Suppressor macrophage treated with lipopolysaccharide for 1 hour (primary cell): ENCODE measurements around the gene HBM.
A peak's percentile ranks its signal among the peaks of the same experiment; 100 is the strongest.
"Not testable (repeated sequence)": the region's sequence is repeated elsewhere in the genome, so short reads cannot be mapped to it uniquely, and the experiment has no call there.

Source experiments
- DNase-seq, 3 donors: peaks; one replicate each; pipeline ENCODE4 v3.0.0-alpha.2; 2020 to 2022

Gene HBM

DNA sequence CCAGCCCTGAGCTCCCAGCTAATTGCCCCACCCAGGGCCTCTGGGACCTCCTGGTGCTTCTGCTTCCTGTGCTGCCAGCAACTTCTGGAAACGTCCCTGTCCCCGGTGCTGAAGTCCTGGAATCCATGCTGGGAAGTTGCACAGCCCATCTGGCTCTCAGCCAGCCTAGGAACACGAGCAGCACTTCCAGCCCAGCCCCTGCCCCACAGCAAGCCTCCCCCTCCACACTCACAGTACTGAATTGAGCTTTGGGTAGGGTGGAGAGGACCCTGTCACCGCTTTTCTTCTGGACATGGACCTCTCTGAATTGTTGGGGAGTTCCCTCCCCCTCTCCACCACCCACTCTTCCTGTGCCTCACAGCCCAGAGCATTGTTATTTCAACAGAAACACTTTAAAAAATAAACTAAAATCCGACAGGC lies 4.3 kb downstream of the HBM start:
- DNase-seq, result peak in 2 of 3 donors; percentile 19 to 34

GRCh38 chr16:170788-171187 lies 5.0 kb downstream of the HBM start:
- DNase-seq, result no peak

DNA sequence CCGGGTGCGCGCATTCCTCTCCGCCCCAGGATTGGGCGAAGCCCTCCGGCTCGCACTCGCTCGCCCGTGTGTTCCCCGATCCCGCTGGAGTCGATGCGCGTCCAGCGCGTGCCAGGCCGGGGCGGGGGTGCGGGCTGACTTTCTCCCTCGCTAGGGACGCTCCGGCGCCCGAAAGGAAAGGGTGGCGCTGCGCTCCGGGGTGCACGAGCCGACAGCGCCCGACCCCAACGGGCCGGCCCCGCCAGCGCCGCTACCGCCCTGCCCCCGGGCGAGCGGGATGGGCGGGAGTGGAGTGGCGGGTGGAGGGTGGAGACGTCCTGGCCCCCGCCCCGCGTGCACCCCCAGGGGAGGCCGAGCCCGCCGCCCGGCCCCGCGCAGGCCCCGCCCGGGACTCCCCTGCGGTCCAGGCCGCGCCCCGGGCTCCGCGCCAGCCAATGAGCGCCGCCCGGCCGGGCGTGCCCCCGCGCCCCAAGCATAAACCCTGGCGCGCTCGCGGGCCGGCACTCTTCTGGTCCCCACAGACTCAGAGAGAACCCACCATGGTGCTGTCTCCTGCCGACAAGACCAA lies 6.7 kb downstream of the HBM start, which contains the start of gene HBA2:
Gene HBA2 (plus strand): TSS at position 503 of the 568 bp plus-strand sequence. CDS start 37 bp downstream, at position 540.
- DNase-seq, result not testable (repeated sequence)

DNA sequence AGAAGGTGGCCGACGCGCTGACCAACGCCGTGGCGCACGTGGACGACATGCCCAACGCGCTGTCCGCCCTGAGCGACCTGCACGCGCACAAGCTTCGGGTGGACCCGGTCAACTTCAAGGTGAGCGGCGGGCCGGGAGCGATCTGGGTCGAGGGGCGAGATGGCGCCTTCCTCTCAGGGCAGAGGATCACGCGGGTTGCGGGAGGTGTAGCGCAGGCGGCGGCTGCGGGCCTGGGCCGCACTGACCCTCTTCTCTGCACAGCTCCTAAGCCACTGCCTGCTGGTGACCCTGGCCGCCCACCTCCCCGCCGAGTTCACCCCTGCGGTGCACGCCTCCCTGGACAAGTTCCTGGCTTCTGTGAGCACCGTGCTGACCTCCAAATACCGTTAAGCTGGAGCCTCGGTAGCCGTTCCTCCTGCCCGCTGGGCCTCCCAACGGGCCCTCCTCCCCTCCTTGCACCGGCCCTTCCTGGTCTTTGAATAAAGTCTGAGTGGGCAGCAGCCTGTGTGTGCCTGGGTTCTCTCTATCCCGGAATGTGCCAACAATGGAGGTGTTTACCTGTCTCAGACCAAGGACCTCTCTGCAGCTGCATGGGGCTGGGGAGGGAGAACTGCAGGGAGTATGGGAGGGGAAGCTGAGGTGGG lies 7.6 kb downstream of the HBM start:
- DNase-seq, result not testable (repeated sequence)

GRCh38 chr16:173928-174769 lies 8.4 kb downstream of the HBM start:
- DNase-seq, result not testable (repeated sequence)

DNA sequence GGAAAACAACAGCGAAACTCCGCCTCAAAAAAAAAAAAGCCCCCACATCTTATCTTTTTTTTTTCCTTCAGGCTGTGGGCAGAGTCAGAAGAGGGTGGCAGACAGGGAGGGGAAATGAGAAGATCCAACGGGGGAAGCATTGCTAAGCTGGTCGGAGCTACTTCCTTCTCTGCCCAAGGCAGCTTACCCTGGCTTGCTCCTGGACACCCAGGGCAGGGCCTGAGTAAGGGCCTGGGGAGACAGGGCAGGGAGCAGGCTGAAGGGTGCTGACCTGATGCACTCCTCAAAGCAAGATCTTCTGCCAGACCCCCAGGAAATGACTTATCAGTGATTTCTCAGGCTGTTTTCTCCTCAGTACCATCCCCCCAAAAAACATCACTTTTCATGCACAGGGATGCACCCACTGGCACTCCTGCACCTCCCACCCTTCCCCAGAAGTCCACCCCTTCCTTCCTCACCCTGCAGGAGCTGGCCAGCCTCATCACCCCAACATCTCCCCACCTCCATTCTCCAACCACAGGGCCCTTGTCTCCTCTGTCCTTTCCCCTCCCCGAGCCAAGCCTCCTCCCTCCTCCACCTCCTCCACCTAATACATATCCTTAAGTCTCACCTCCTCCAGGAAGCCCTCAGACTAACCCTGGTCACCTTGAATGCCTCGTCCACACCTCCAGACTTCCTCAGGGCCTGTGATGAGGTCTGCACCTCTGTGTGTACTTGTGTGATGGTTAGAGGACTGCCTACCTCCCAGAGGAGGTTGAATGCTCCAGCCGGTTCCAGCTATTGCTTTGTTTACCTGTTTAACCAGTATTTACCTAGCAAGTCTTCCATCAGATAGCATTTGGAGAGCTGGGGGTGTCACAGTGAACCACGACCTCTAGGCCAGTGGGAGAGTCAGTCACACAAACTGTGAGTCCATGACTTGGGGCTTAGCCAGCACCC lies 9.5 kb downstream of the HBM start:
- peak; percentile 31 to 48 (median 44) for DNase-seq

GRCh38 chr16:176006-176405 lies 10.2 kb downstream of the HBM start:
- DNase-seq, result not testable (repeated sequence)

DNA sequence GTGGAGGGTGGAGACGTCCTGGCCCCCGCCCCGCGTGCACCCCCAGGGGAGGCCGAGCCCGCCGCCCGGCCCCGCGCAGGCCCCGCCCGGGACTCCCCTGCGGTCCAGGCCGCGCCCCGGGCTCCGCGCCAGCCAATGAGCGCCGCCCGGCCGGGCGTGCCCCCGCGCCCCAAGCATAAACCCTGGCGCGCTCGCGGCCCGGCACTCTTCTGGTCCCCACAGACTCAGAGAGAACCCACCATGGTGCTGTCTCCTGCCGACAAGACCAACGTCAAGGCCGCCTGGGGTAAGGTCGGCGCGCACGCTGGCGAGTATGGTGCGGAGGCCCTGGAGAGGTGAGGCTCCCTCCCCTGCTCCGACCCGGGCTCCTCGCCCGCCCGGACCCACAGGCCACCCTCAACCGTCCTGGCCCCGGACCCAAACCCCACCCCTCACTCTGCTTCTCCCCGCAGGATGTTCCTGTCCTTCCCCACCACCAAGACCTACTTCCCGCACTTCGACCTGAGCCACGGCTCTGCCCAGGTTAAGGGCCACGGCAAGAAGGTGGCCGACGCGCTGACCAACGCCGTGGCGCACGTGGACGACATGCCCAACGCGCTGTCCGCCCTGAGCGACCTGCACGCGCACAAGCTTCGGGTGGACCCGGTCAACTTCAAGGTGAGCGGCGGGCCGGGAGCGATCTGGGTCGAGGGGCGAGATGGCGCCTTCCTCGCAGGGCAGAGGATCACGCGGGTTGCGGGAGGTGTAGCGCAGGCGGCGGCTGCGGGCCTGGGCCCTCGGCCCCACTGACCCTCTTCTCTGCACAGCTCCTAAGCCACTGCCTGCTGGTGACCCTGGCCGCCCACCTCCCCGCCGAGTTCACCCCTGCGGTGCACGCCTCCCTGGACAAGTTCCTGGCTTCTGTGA lies 11.0 kb downstream of the HBM start, which contains the start of gene HBA1:
Gene HBA1 (plus strand): TSS at position 204 of the 906 bp plus-strand sequence. CDS start 37 bp downstream, at position 241.
- not testable (repeated sequence) for DNase-seq

GRCh38 chr16:177394-177822 lies 11.6 kb downstream of the HBM start:
- no peak for DNase-seq

GRCh38 chr16:177981-178667 lies 12.3 kb downstream of the HBM start:
- no peak for DNase-seq

GRCh38 chr16:178668-179015 lies 12.9 kb downstream of the HBM start:
- DNase-seq, result no peak

DNA sequence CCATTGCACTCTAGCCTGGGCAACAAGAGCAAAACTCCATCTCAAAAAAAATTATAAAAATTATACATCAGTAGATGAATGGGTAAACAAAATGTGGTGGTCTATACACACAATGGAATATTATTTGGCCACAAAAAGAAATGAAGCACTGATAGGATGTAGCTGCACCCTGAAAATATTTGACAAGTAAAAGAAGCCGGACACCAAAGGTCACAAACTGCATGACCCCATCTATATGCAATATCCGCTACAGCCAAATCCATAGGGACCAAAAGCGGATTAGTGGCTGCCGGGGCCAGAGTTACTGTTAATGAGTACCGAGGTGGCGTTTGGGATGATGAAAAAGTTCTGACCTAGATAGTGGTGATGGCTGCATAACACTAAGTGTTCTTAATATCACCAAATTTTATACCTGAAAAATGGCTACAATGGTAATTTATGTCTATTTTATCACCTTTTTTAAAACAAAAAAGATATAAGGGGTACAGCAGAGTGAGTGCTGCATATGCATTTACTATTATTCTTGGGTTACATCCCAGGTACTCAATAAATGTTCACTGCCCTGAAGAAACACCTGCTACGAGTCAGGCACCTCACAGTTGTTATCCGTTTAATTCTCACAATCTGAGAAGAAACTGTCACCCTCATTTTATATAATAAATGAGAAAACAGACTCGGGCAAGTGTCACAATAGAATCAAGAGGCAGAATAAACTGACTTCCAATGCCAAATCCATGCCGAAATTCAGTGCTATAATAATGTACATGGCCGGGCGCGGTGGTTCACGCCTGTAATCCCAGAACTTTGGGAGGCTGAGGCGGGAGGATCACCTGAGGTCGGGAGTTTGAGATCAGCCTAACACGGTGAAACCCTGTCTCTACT lies 13.7 kb downstream of the HBM start:
- DNase-seq, result no peak

DNA sequence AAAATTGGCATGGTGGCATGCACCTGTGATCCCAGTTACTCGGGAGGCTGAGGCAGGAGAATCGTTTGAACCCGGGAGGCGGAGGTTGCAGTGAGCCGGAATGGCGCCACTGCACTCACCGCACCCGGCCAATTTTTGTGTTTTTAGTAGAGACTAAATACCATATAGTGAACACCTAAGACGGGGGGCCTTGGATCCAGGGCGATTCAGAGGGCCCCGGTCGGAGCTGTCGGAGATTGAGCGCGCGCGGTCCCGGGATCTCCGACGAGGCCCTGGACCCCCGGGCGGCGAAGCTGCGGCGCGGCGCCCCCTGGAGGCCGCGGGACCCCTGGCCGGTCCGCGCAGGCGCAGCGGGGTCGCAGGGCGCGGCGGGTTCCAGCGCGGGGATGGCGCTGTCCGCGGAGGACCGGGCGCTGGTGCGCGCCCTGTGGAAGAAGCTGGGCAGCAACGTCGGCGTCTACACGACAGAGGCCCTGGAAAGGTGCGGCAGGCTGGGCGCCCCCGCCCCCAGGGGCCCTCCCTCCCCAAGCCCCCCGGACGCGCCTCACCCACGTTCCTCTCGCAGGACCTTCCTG lies 14.4 kb downstream of the HBM start, which contains the start of gene HBQ1:
Gene HBQ1 (plus strand): TSS at position 359 of the 575 bp plus-strand sequence. CDS start 28 bp downstream, at position 387.
- peak; percentile 44 to 67 (median 64) for DNase-seq

DNA sequence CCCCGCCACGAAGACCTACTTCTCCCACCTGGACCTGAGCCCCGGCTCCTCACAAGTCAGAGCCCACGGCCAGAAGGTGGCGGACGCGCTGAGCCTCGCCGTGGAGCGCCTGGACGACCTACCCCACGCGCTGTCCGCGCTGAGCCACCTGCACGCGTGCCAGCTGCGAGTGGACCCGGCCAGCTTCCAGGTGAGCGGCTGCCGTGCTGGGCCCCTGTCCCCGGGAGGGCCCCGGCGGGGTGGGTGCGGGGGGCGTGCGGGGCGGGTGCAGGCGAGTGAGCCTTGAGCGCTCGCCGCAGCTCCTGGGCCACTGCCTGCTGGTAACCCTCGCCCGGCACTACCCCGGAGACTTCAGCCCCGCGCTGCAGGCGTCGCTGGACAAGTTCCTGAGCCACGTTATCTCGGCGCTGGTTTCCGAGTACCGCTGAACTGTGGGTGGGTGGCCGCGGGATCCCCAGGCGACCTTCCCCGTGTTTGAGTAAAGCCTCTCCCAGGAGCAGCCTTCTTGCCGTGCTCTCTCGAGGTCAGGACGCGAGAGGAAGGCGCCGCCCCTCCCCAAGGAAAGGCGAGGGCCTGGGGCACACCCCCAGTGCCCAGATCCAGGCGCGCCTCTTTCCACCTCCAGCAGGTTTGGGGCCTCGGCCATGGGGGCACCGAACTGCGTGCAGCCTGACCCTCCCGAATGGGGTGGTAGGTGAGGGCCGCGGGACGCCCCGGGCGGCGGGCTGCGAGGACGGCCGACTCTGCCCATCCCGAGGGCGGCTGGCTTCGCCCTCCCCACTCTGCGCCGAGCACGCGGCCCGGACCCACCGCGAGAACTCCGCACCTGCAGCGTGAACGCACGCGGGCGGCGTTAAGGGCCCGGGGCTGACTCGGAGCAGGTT lies 15.1 kb downstream of the HBM start:
- DNase-seq, result peak; percentile 66 to 85 (median 75)

- no peak for DNase-seq
Observed at GRCh38 chr16:181565-182021, 15.8 kb downstream of the HBM start.

- no peak for DNase-seq
Observed at GRCh38 chr16:183005-183404, 17.2 kb downstream of the HBM start.

- DNase-seq, result no peak
Observed at GRCh38 chr16:185213-185612, 19.4 kb downstream of the HBM start.

DNA sequence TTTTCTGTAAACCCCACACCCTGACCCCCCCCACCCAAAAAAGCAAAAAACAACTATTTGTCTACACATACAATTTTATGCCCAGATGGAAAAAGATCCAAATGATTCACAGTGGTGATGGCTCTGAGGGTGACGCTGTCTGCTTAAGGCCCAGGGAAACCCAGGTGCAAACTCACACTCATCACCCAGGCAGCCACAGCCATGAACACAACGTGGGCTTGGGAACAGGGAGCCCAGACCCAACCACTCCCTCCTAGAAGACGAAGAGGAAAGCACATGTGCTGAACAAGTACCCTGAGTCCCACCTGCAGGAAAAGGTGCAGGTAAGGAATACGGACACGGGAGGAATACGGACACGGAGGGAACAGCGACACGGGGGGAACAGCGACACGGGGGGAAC lies 19.9 kb downstream of the HBM start:
- no peak for DNase-seq
